H1 (cell line): ENCODE data around the gene CENPP. TPM values are rescaled to one million over a fixed set of nuclear protein-coding genes. Genes with fewer than 3 reads are reported as not detected.

Source experiments
- GTF2F1 ChIP-seq: IDR thresholded peaks from 2 replicates; pipeline ENCODE4 v1.6.1; 2012; ENCODE audit warnings: low read depth, low read length, improper control_type of control experiment, borderline replicate concordance
- YY1 ChIP-seq: IDR thresholded peaks from 2 replicates; pipeline ENCODE4 v1.6.1; 2011; ENCODE audit warnings: low read depth, mild to moderate bottlenecking, low read length
- polyA plus RNA-seq, 7 experiments: library from polyadenylated mRNA; depleted of rRNA in 3 of 7; stranded (reverse) in 5 of 7; unstranded in 2 of 7; fragments of >200 nt in 5 of 7; fragments of 200-250 nt in 2 of 7; gene quantifications; 1 replicate in 5 of 7; 2 replicates in 1 of 7; 4 replicates in 1 of 7; pipeline versions ENCODE4 v1.2.1 to v1.2.3, GENCODE V29; 2011 to 2013; ENCODE audit warnings: missing spikeins in 2 of 7, mixed read lengths in 2 of 7
- total RNA-seq: library from RNA; stranded (reverse); fragmentation: NEBNext Ultra II Directional; extraction: Animal tissue kit (Norgen Biotek cat#: 25700); gene quantifications from 2 replicates; pipeline ENCODE4 v1.2.1, GENCODE V29; 2021
- TF ChIP-seq, protein P1 (sequence below): fragments of 300-600 bp; sonication (generic); IDR thresholded peaks from 2 replicates; pipeline ENCODE4 v1.7.1; 2012; ENCODE audit warnings: low read length, moderate library complexity, mild to moderate bottlenecking, inconsistent platforms; ENCODE audit not compliant: insufficient replicate concordance

Gene CENPP
- total and polyA plus RNA-seq, 2 of the 8 experiments (the other 6 are each of a cell fraction or from before 2014, with no cell fraction given) = 2.7 to 10.8 TPM

GRCh38 chr9:92385477-92385876 lies 59.7 kb downstream of the CENPP start (continued):
- TF ChIP-seq, protein P1, sequence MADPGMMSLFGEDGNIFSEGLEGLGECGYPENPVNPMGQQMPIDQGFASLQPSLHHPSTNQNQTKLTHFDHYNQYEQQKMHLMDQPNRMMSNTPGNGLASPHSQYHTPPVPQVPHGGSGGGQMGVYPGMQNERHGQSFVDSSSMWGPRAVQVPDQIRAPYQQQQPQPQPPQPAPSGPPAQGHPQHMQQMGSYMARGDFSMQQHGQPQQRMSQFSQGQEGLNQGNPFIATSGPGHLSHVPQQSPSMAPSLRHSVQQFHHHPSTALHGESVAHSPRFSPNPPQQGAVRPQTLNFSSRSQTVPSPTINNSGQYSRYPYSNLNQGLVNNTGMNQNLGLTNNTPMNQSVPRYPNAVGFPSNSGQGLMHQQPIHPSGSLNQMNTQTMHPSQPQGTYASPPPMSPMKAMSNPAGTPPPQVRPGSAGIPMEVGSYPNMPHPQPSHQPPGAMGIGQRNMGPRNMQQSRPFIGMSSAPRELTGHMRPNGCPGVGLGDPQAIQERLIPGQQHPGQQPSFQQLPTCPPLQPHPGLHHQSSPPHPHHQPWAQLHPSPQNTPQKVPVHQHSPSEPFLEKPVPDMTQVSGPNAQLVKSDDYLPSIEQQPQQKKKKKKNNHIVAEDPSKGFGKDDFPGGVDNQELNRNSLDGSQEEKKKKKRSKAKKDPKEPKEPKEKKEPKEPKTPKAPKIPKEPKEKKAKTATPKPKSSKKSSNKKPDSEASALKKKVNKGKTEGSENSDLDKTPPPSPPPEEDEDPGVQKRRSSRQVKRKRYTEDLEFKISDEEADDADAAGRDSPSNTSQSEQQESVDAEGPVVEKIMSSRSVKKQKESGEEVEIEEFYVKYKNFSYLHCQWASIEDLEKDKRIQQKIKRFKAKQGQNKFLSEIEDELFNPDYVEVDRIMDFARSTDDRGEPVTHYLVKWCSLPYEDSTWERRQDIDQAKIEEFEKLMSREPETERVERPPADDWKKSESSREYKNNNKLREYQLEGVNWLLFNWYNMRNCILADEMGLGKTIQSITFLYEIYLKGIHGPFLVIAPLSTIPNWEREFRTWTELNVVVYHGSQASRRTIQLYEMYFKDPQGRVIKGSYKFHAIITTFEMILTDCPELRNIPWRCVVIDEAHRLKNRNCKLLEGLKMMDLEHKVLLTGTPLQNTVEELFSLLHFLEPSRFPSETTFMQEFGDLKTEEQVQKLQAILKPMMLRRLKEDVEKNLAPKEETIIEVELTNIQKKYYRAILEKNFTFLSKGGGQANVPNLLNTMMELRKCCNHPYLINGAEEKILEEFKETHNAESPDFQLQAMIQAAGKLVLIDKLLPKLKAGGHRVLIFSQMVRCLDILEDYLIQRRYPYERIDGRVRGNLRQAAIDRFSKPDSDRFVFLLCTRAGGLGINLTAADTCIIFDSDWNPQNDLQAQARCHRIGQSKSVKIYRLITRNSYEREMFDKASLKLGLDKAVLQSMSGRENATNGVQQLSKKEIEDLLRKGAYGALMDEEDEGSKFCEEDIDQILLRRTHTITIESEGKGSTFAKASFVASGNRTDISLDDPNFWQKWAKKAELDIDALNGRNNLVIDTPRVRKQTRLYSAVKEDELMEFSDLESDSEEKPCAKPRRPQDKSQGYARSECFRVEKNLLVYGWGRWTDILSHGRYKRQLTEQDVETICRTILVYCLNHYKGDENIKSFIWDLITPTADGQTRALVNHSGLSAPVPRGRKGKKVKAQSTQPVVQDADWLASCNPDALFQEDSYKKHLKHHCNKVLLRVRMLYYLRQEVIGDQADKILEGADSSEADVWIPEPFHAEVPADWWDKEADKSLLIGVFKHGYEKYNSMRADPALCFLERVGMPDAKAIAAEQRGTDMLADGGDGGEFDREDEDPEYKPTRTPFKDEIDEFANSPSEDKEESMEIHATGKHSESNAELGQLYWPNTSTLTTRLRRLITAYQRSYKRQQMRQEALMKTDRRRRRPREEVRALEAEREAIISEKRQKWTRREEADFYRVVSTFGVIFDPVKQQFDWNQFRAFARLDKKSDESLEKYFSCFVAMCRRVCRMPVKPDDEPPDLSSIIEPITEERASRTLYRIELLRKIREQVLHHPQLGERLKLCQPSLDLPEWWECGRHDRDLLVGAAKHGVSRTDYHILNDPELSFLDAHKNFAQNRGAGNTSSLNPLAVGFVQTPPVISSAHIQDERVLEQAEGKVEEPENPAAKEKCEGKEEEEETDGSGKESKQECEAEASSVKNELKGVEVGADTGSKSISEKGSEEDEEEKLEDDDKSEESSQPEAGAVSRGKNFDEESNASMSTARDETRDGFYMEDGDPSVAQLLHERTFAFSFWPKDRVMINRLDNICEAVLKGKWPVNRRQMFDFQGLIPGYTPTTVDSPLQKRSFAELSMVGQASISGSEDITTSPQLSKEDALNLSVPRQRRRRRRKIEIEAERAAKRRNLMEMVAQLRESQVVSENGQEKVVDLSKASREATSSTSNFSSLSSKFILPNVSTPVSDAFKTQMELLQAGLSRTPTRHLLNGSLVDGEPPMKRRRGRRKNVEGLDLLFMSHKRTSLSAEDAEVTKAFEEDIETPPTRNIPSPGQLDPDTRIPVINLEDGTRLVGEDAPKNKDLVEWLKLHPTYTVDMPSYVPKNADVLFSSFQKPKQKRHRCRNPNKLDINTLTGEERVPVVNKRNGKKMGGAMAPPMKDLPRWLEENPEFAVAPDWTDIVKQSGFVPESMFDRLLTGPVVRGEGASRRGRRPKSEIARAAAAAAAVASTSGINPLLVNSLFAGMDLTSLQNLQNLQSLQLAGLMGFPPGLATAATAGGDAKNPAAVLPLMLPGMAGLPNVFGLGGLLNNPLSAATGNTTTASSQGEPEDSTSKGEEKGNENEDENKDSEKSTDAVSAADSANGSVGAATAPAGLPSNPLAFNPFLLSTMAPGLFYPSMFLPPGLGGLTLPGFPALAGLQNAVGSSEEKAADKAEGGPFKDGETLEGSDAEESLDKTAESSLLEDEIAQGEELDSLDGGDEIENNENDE = no peak
- no peak for TF ChIP-seq GTF2F1
- TF ChIP-seq YY1 = no peak
